GM12878 (cell line): ENCODE results near the gene CACHD1. TPM values are rescaled to one million over a fixed set of nuclear protein-coding genes. Genes with fewer than 3 reads are reported as not detected.

ENCODE experiments used
- BCL11A ChIP-seq: IDR thresholded peaks from 2 replicates; pipeline ENCODE4 v1.6.1; 2011; ENCODE audit warnings: low read depth, low read length
- FOXM1 ChIP-seq: IDR thresholded peaks from 2 replicates; pipeline ENCODE4 v1.6.1; 2012; ENCODE audit warnings: low read depth, mild to moderate bottlenecking, inconsistent platforms, low read length, moderate library complexity
- GABPA ChIP-seq: IDR thresholded peaks from 2 replicates; pipeline ENCODE4 v1.6.1; 2014; ENCODE audit warnings: antibody characterized with exemption, low read depth, mild to moderate bottlenecking, inconsistent platforms
- JUNB ChIP-seq: IDR thresholded peaks from 2 replicates; pipeline ENCODE4 v1.6.1; 2016; ENCODE audit warnings: antibody characterized with exemption, mild to moderate bottlenecking
- POU2F2 ChIP-seq: IDR thresholded peaks from 3 replicates; pipeline ENCODE4 v1.6.1; 2011; ENCODE audit warnings: low read depth, mild to moderate bottlenecking, low read length, borderline replicate concordance
- STAT3 ChIP-seq: IDR thresholded peaks from 2 replicates; pipeline ENCODE4 v1.6.1; 2011; ENCODE audit warnings: low read depth, low read length, improper control_type of control experiment
- TCF12 ChIP-seq: IDR thresholded peaks from 2 replicates; pipeline ENCODE4 v1.6.1; 2011; ENCODE audit warnings: low read depth, mild to moderate bottlenecking, low read length
- ZBED1 ChIP-seq: IDR thresholded peaks from 2 replicates; pipeline ENCODE4 v1.6.1; 2016; ENCODE audit warnings: borderline replicate concordance
- ZNF274 ChIP-seq: IDR thresholded peaks from one replicate; pipeline ENCODE4 v1.8.0; 2011; ENCODE audit not compliant: insufficient read length, insufficient read depth
- polyA plus RNA-seq, 11 experiments: library from polyadenylated mRNA; depleted of rRNA in 4 of 11; unstranded in 6 of 11; stranded (reverse) in 5 of 11; fragments of >200 nt; fragmentation: Nextera tagmentation in 4 of 11; fragmentation: Illumina TruSeq in 1 of 11; extraction: Ambion mirVana in 4 of 11; extraction: Trizol in 1 of 11; gene quantifications; 1 replicate in 1 of 11; 2 replicates in 10 of 11; pipeline versions ENCODE4 v1.2.1 to v1.2.3, GENCODE V29; 2011 to 2016; ENCODE audit warnings: inconsistent platforms in 2 of 11, missing spikeins in 2 of 11, low read depth in 1 of 11
- total RNA-seq, 4 experiments: library from RNA; depleted of rRNA in 3 of 4; stranded (reverse); fragments of >200 nt in 3 of 4; fragmentation: Illumina TruSeq in 1 of 4; extraction: Trizol in 1 of 4; gene quantifications; 2 replicates each; pipeline versions ENCODE4 v1.2.1 to v1.2.3, GENCODE V29; 2013 to 2021
- TF ChIP-seq, protein P1 (sequence below): fragments of 450-650 bp; IDR thresholded peaks from 2 replicates; pipeline ENCODE4 v1.6.1; 2017; ENCODE audit warnings: mild to moderate bottlenecking, low read depth, inconsistent platforms; ENCODE audit not compliant: poor library complexity, severe bottlenecking
- TF ChIP-seq, protein P2 (sequence below): fragments of 450-650 bp; formaldehyde crosslinking; IDR thresholded peaks from 2 replicates; pipeline ENCODE4 v1.4.0; 2022; ENCODE audit warnings: mild to moderate bottlenecking, moderate library complexity

Gene CACHD1
- total and polyA plus RNA-seq, 10 of the 15 experiments (the other 5 are each of a cell fraction or from before 2014, with no cell fraction given), result 0.03 TPM; not detected in 9

DNA sequence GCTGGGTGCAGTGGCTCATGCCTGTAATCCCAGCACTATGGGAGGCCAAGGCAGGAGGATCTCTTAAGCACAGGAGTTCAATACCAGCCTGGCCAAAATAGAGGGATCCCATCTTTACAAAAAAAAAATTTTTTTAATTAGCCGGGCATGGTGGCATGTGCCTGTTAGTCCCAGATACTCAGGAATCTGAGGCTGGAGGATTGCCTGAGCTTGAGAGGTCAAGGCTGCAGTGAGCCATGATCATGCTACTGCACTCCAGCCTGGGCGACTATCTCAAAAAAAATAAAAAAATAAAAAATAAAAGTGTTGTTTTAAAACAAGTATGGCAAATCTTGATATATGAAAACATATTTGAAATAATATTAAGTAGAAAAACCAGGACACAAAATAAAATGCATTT is 44.4 kb upstream of the CACHD1 start (continued):
- TF ChIP-seq, protein P1, sequence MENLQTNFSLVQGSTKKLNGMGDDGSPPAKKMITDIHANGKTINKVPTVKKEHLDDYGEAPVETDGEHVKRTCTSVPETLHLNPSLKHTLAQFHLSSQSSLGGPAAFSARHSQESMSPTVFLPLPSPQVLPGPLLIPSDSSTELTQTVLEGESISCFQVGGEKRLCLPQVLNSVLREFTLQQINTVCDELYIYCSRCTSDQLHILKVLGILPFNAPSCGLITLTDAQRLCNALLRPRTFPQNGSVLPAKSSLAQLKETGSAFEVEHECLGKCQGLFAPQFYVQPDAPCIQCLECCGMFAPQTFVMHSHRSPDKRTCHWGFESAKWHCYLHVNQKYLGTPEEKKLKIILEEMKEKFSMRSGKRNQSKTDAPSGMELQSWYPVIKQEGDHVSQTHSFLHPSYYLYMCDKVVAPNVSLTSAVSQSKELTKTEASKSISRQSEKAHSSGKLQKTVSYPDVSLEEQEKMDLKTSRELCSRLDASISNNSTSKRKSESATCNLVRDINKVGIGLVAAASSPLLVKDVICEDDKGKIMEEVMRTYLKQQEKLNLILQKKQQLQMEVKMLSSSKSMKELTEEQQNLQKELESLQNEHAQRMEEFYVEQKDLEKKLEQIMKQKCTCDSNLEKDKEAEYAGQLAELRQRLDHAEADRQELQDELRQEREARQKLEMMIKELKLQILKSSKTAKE, result no peak
- no peak for TF ChIP-seq BCL11A
- TF ChIP-seq, protein P2, sequence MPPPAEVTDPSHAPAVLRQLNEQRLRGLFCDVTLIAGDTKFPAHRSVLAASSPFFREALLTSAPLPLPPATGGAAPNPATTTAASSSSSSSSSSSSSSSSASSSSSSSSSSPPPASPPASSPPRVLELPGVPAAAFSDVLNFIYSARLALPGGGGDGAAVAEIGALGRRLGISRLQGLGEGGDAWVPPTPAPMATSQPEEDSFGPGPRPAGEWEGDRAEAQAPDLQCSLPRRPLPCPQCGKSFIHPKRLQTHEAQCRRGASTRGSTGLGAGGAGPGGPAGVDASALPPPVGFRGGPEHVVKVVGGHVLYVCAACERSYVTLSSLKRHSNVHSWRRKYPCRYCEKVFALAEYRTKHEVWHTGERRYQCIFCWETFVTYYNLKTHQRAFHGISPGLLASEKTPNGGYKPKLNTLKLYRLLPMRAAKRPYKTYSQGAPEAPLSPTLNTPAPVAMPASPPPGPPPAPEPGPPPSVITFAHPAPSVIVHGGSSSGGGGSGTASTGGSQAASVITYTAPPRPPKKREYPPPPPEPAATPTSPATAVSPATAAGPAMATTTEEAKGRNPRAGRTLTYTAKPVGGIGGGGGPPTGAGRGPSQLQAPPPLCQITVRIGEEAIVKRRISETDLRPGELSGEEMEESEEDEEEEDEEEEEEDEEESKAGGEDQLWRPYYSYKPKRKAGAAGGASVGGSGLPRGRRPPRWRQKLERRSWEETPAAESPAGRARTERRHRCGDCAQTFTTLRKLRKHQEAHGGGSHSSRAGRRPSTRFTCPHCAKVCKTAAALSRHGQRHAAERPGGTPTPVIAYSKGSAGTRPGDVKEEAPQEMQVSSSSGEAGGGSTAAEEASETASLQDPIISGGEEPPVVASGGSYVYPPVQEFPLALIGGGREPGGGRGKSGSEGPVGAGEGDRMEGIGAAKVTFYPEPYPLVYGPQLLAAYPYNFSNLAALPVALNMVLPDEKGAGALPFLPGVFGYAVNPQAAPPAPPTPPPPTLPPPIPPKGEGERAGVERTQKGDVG (CRISPR knock-in tag), result no peak
- TF ChIP-seq FOXM1, result no peak
- TF ChIP-seq TCF12, result no peak
- TF ChIP-seq POU2F2, result no peak
- TF ChIP-seq JUNB, result no peak
- no peak for TF ChIP-seq ZNF274
- TF ChIP-seq GABPA, result no peak
- no peak for TF ChIP-seq STAT3
- TF ChIP-seq ZBED1, result no peak
